H1 (cell line): ENCODE measurements around the gene ZNF521. TPM values are rescaled to one million over a fixed set of nuclear protein-coding genes. Genes with fewer than 3 reads are reported as not detected.

Experiments
- CHD7 ChIP-seq: fragments of 300-600 bp; sonication (generic); IDR thresholded peaks from 2 replicates; pipeline ENCODE4 v1.7.1; 2012; ENCODE audit warnings: low read length, moderate library complexity, mild to moderate bottlenecking, inconsistent platforms; ENCODE audit not compliant: insufficient replicate concordance
- polyA plus RNA-seq, 7 experiments: library from polyadenylated mRNA; depleted of rRNA in 3 of 7; stranded (reverse) in 5 of 7; unstranded in 2 of 7; fragments of >200 nt in 5 of 7; fragments of 200-250 nt in 2 of 7; gene quantifications; 1 replicate in 5 of 7; 2 replicates in 1 of 7; 4 replicates in 1 of 7; pipeline versions ENCODE4 v1.2.1 to v1.2.3, GENCODE V29; 2011 to 2013; ENCODE audit warnings: missing spikeins in 2 of 7, mixed read lengths in 2 of 7
- total RNA-seq: library from RNA; stranded (reverse); fragmentation: NEBNext Ultra II Directional; extraction: Animal tissue kit (Norgen Biotek cat#: 25700); gene quantifications from 2 replicates; pipeline ENCODE4 v1.2.1, GENCODE V29; 2021

ZNF521 gene
- total and polyA plus RNA-seq, 2 of the 8 experiments (the other 6 are each of a cell fraction or from before 2014, with no cell fraction given): 9.5 to 15.8 TPM

GRCh38 chr18:25234740-25235345 lies 117.1 kb downstream of the ZNF521 start (continued):
- no peak for TF ChIP-seq CHD7
- TF ChIP-seq, all 59 proteins: peak for 0
